Hepatocyte (in vitro differentiated cells): Measurements from ENCODE around the gene IRF3. TPM values are rescaled to one million over a fixed set of nuclear protein-coding genes. Genes with fewer than 3 reads are reported as not detected.
A peak's percentile ranks its signal among the peaks of the same experiment; 100 is the strongest.

Experiments used
- DNase-seq: peaks from one replicate; pipeline ENCODE4 v3.0.0-alpha.2; 2016; ENCODE audit warnings: low spot score
- H2AFZ ChIP-seq: fragments of 200-600 bp; sonication (generic); 2 replicates; pipeline ENCODE4 v1.6.0; 2016; ENCODE audit warnings: antibody characterized with exemption, mild to moderate bottlenecking
- H3K27ac ChIP-seq: fragments of 200-600 bp; sonication (generic); 2 replicates; pipeline ENCODE4 v1.5.1; 2016; ENCODE audit warnings: mild to moderate bottlenecking
- H3K27me3 ChIP-seq: fragments of 200-600 bp; sonication (generic); 2 replicates; pipeline ENCODE4 v1.6.1; 2016
- H3K36me3 ChIP-seq: fragments of 200-600 bp; sonication (generic); replicated peaks from 2 replicates; pipeline ENCODE4 v1.5.1; 2016; ENCODE audit warnings: low read depth; ENCODE audit not compliant: insufficient read depth
- H3K4me1 ChIP-seq: fragments of 200-600 bp; sonication (generic); 2 replicates; pipeline ENCODE4 v1.5.1; 2016; ENCODE audit warnings: mild to moderate bottlenecking, moderate library complexity; ENCODE audit not compliant: insufficient read depth
- H3K4me2 ChIP-seq: fragments of 200-600 bp; sonication (generic); 2 replicates; pipeline ENCODE4 v1.6.0; 2016
- H3K4me3 ChIP-seq: fragments of 200-600 bp; sonication (generic); 2 replicates; pipeline ENCODE4 v1.5.1; 2016; ENCODE audit warnings: mild to moderate bottlenecking
- H3K79me2 ChIP-seq: fragments of 200-600 bp; sonication (generic); 2 replicates; pipeline ENCODE4 v1.6.0; 2017; ENCODE audit warnings: mild to moderate bottlenecking
- H3K9me2 ChIP-seq: fragments of 200-600 bp; sonication (generic); replicated peaks from 2 replicates; pipeline ENCODE4 v1.6.0; 2017; ENCODE audit warnings: mild to moderate bottlenecking; ENCODE audit not compliant: insufficient read depth
- H3K9me3 ChIP-seq: fragments of 200-600 bp; sonication (generic); 2 replicates; pipeline ENCODE4 v1.5.1; 2016; ENCODE audit warnings: low read depth, mild to moderate bottlenecking
- H4K20me1 ChIP-seq: fragments of 200-600 bp; sonication (generic); 2 replicates; pipeline ENCODE4 v1.6.0; 2016; ENCODE audit warnings: mild to moderate bottlenecking; ENCODE audit not compliant: insufficient read depth, poor library complexity, severe bottlenecking
- CTCF ChIP-seq: fragments of 200-600 bp; sonication (generic); IDR thresholded peaks from 2 replicates; pipeline ENCODE4 v1.5.1; 2016; ENCODE audit warnings: antibody characterized with exemption, mild to moderate bottlenecking; ENCODE audit not compliant: poor library complexity
- EZH2 ChIP-seq: fragments of 200-600 bp; sonication (generic); IDR thresholded peaks from 2 replicates; pipeline ENCODE4 v1.6.1; 2016; ENCODE audit warnings: antibody characterized with exemption, mild to moderate bottlenecking, borderline replicate concordance
- EZH2phosphoT487 ChIP-seq: fragments of 200-600 bp; sonication (generic); IDR thresholded peaks from one replicate; pipeline ENCODE4 v1.6.1; 2018; ENCODE audit warnings: antibody characterized with exemption, mild to moderate bottlenecking, low read depth, moderate library complexity; ENCODE audit not compliant: unreplicated experiment, severe bottlenecking
- WGBS: methylation state at CpG from one replicate; pipeline ENCODE4 v1.1.6; 2016; ENCODE audit warnings: low lambda C conversion rate; ENCODE audit errors: missing lambda C conversion rate; 5-methylcytosine and 5-hydroxymethylcytosine counted together
- polyA plus RNA-seq: library from polyadenylated mRNA; unstranded; fragments of >200 nt; fragmentation: Nextera tagmentation; extraction: Ambion mirVana; gene quantifications from 2 replicates; pipeline ENCODE4 v1.2.1, GENCODE V29; 2016
- total RNA-seq: library from RNA; depleted of rRNA; stranded (reverse); fragments of >200 nt; gene quantifications from 2 replicates; pipeline ENCODE4 v1.2.3, GENCODE V29; 2014

Gene IRF3
- total and polyA plus RNA-seq, 2 experiments from 2014 or later, result 38.8 to 55.6 TPM

- DNase-seq, result no peak
- Histone ChIP-seq H3K9me2 (no peaks in the 10 kb centered on the region), H3K36me3 (no peaks in the 10 kb centered on the region), H3K27ac (no peak overlapping the region), H3K4me2 (peak overlapping the region; percentile 94), H2AFZ (no peak overlapping the region), H4K20me1 (peaks cover 32% of the 10 kb centered on the region), H3K27me3 (no peaks in the 10 kb centered on the region), H3K4me1 (peaks cover 12% of the 10 kb centered on the region), H3K79me2 (peaks cover 57% of the 10 kb centered on the region), H3K9me3 (no peaks in the 10 kb centered on the region), H3K4me3 (no peak overlapping the region)
- TF ChIP-seq EZH2, result no peak
- no peak for TF ChIP-seq CTCF
- TF ChIP-seq EZH2phosphoT487, result no peak
- 74% methylated on average over 11 of the region's 12 CpGs for WGBS
Measured at GRCh38 chr19:49678985-49679770, 13.5 kb upstream of the IRF3 start.

GRCh38 chr19:49677901-49678674, 12.4 kb upstream of the IRF3 start:
- peaks cover 12% of the 10 kb centered on the region for H3K4me1 ChIP-seq
- DNase-seq, result peak; percentile 88
- H3K27me3 ChIP-seq, result no peaks in the 10 kb centered on the region
- peaks cover 54% of the 10 kb centered on the region for H3K79me2 ChIP-seq
- peak overlapping the region; percentile 75 for H3K27ac ChIP-seq
- H3K9me2 ChIP-seq, result no peaks in the 10 kb centered on the region
- peak overlapping the region; percentile 43 for H3K4me3 ChIP-seq
- 2% methylated on average over 21 of the region's 21 CpGs for WGBS
- H3K9me3 ChIP-seq, result no peaks in the 10 kb centered on the region
- H3K4me2 ChIP-seq, result peak overlapping the region; percentile 94
- TF ChIP-seq EZH2 (no peak), CTCF (peak; percentile 68), EZH2phosphoT487 (no peak)
- peak overlapping the region; percentile 20 for H2AFZ ChIP-seq
- H3K36me3 ChIP-seq, result no peaks in the 10 kb centered on the region
- peaks cover 32% of the 10 kb centered on the region for H4K20me1 ChIP-seq

GRCh38 chr19:49677231-49677900, 11.7 kb upstream of the IRF3 start, which contains the start of gene PRMT1:
PRMT1 (plus strand) TSS chr19:49677271; CDS start chr19:49677281, 10 bp downstream.
- TF ChIP-seq EZH2phosphoT487 (no peak), EZH2 (no peak), CTCF (no peak)
- 0% methylated on average over 30 of the region's 57 CpGs for WGBS
- peak within 1 kb of the TSS; percentile 94 for H3K4me2 ChIP-seq
- H3K9me3 ChIP-seq, result no peaks in the 10 kb centered on the region
- H3K27ac ChIP-seq, result peak within 1 kb of the TSS; percentile 92
- peak within 1 kb of the TSS; percentile 38 for H2AFZ ChIP-seq
- H3K4me3 ChIP-seq, result peak within 1 kb of the TSS; percentile 43
- no peaks in the 10 kb centered on the region for H3K9me2 ChIP-seq
- DNase-seq, result peak; percentile 75
- peaks cover 32% of the 10 kb centered on the region for H4K20me1 ChIP-seq
- no peaks in the 10 kb centered on the region for H3K36me3 ChIP-seq
- H3K4me1 ChIP-seq, result peaks cover 12% of the 10 kb centered on the region
- peaks cover 48% of the 10 kb centered on the region for H3K79me2 ChIP-seq
- no peaks in the 10 kb centered on the region for H3K27me3 ChIP-seq
